Gastrocnemius medialis (tissue), 4 donors: Measurements from ENCODE around the gene SPTLC2.

Experiments
- POLR2A ChIP-seq, 2 donors: fragments of 450-650 bp; IDR thresholded peaks; one replicate each; pipeline ENCODE4 v1.6.1; 2017; ENCODE audit warnings: antibody characterized with exemption in 2 of 2, mild to moderate bottlenecking in 2 of 2, moderate library complexity in 2 of 2
- TF ChIP-seq, protein P1 (sequence below), 5 experiments: fragments of 450-650 bp in 3 of 5; fragments of 200-600 bp in 2 of 5; sonication (generic) in 2 of 5; IDR thresholded peaks in 4 of 5; conservative IDR thresholded peaks in 1 of 5; 1 replicate in 4 of 5; 2 replicates in 1 of 5; pipeline ENCODE4 v1.5.1; 2016 to 2019; ENCODE audit warnings: antibody characterized with exemption in 5 of 5, mild to moderate bottlenecking in 3 of 5, moderate library complexity in 3 of 5

DNA sequence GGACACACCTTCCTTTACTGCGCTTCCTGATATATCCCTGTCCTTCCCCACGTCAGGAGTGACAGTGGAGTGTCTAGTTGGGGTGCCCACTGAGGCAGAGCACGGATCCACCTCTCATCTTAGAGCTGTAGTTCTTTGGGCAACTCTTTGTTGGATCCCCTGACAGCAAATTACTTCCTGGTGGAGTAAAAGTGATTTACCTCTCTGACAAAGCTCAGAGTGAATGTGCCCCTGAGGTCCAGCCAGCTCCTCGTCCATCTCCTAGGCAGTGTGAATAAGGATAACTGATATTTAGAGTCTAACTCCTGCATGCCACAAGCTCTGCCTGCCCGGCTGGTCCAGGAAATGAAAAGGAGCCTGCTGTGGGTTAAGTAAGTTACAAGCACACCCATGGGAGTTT, 142.5 kb downstream of the SPTLC2 start:
- TF ChIP-seq, protein P1, sequence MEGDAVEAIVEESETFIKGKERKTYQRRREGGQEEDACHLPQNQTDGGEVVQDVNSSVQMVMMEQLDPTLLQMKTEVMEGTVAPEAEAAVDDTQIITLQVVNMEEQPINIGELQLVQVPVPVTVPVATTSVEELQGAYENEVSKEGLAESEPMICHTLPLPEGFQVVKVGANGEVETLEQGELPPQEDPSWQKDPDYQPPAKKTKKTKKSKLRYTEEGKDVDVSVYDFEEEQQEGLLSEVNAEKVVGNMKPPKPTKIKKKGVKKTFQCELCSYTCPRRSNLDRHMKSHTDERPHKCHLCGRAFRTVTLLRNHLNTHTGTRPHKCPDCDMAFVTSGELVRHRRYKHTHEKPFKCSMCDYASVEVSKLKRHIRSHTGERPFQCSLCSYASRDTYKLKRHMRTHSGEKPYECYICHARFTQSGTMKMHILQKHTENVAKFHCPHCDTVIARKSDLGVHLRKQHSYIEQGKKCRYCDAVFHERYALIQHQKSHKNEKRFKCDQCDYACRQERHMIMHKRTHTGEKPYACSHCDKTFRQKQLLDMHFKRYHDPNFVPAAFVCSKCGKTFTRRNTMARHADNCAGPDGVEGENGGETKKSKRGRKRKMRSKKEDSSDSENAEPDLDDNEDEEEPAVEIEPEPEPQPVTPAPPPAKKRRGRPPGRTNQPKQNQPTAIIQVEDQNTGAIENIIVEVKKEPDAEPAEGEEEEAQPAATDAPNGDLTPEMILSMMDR (IDR thresholded peaks at IDR 0.05 in 4 of 5, conservative IDR thresholded peaks at IDR 0.05 in 1 of 5) = no peak
- no peak for TF ChIP-seq POLR2A (IDR thresholded peaks at IDR 0.05)
